Gastroesophageal sphincter (tissue), 4 donors: ENCODE results near the gene ADAMTS19. TPM values are rescaled to one million over a fixed set of nuclear protein-coding genes. Genes with fewer than 3 reads are reported as not detected.

Experiments
- ATAC-seq: fragments of 150-250 bp; one replicate; pipeline ENCODE4 v1.9.1; 2016; ENCODE audit warnings: mild to moderate bottlenecking, moderate library complexity
- H3K27ac ChIP-seq, 4 donors: fragments of 200-600 bp; sonication (generic) in 3 of 4; 1 replicate in 3 of 4; 2 replicates in 1 of 4; pipeline ENCODE4 v1.5.1; 2016 to 2019
- H3K27me3 ChIP-seq: fragments of 200-600 bp; sonication (generic); one replicate; pipeline ENCODE4 v1.5.1; 2019
- H3K36me3 ChIP-seq, 2 donors: fragments of 200-600 bp; sonication (generic); one replicate each; pipeline ENCODE4 v1.5.1; 2019; ENCODE audit warnings: control low read depth in 1 of 2
- H3K4me1 ChIP-seq, 3 donors: fragments of 200-600 bp; sonication (generic); 1 replicate in 2 of 3; 2 replicates in 1 of 3; pipeline ENCODE4 v1.5.1; 2016 to 2019; ENCODE audit warnings: control low read depth in 2 of 3
- H3K4me3 ChIP-seq, 2 donors: fragments of 200-600 bp; sonication (generic); one replicate each; pipeline ENCODE4 v1.5.1; 2019; ENCODE audit warnings: mild to moderate bottlenecking in 1 of 2, moderate library complexity in 1 of 2
- H3K9me3 ChIP-seq, 3 donors: fragments of 200-600 bp; sonication (generic); one replicate each; pipeline ENCODE4 v1.5.1; 2017 to 2019; ENCODE audit warnings: control low read depth in 2 of 3
- EP300 ChIP-seq: sonication (generic); formaldehyde crosslinking; IDR thresholded peaks from one replicate; pipeline ENCODE4 v1.6.1; 2017; ENCODE audit warnings: antibody characterized with exemption, mild to moderate bottlenecking
- POLR2A ChIP-seq, 2 donors: fragments of 450-650 bp; IDR thresholded peaks; one replicate each; pipeline ENCODE4 v1.6.1; 2017; ENCODE audit warnings: antibody characterized with exemption in 2 of 2, mild to moderate bottlenecking in 2 of 2, moderate library complexity in 1 of 2
- POLR2AphosphoS5 ChIP-seq: sonication (generic); formaldehyde crosslinking; IDR thresholded peaks from one replicate; pipeline ENCODE4 v1.6.1; 2017; ENCODE audit warnings: antibody characterized with exemption
- WGBS, 2 donors: methylation state at CpG; one replicate each; pipeline ENCODE4 v1.1.5; 2018; ENCODE audit warnings: low coverage in 1 of 2; 5-methylcytosine and 5-hydroxymethylcytosine counted together
- total RNA-seq, 4 donors: library from RNA; depleted of rRNA; stranded (reverse); fragments of >200 nt; gene quantifications; one replicate each; pipeline ENCODE4 v1.1.0, GENCODE V29; 2016
- TF ChIP-seq, protein P1 (sequence below), 4 experiments: fragments of 200-600 bp in 2 of 4; fragments of 450-650 bp in 2 of 4; sonication (generic) in 1 of 4; IDR thresholded peaks; one replicate each; pipeline ENCODE4 v1.5.1; 2017 to 2019; ENCODE audit warnings: antibody characterized with exemption in 4 of 4, mild to moderate bottlenecking in 2 of 4, moderate library complexity in 2 of 4

The ADAMTS19 gene
- total RNA-seq, 4 donors from 2014 or later, result 0.94 to 11.3 (median 4.4) TPM

DNA sequence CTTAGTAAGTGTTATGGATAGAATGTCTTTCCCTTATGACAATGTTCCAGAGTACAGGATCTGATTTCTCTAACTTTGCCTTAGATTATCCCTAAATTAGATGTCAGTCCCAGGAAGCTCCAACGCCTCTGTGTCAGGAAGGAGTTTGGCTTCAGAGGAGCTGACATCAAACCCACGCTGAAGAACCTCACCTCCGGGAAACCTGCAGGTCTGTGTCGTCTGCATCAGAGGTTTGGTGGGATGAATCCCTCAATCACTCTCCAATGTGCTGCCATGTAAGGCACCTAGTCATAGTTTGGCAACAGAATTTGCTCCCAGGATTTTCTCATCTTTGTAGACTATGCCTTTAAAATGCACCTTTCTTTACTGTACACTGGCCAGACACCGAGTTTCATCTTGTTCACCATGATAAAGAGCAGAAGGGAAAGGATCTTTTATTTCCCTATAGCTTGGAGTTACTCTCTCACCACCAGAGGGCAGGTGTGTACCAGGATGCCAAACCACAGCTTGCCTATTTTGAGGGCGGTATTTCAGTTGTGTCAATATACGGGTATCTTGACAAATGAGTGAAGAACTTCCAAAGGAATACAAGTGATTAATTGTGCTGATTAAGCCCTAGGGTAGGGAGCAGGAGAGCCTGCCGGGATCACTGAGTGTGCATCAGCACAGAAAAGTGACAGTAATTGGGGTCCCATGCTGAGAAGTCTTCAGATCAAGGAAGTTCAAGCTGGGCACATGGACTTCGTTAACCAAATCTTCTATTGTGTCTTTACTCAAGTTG lies 311.1 kb downstream of the ADAMTS19 start:
- WGBS, 2 donors, result 5 to 32% methylated on average over 4 to 7 of the region's 9 CpGs
- Histone ChIP-seq H3K4me1 (no peaks in the 10 kb centered on the region), H3K27me3 (no peaks in the 10 kb centered on the region), H3K27ac (no peak overlapping the region), H3K36me3 (no peaks in the 10 kb centered on the region), H3K4me3 (no peak overlapping the region), H3K9me3 (no peaks in the 10 kb centered on the region)
- TF ChIP-seq, protein P1, sequence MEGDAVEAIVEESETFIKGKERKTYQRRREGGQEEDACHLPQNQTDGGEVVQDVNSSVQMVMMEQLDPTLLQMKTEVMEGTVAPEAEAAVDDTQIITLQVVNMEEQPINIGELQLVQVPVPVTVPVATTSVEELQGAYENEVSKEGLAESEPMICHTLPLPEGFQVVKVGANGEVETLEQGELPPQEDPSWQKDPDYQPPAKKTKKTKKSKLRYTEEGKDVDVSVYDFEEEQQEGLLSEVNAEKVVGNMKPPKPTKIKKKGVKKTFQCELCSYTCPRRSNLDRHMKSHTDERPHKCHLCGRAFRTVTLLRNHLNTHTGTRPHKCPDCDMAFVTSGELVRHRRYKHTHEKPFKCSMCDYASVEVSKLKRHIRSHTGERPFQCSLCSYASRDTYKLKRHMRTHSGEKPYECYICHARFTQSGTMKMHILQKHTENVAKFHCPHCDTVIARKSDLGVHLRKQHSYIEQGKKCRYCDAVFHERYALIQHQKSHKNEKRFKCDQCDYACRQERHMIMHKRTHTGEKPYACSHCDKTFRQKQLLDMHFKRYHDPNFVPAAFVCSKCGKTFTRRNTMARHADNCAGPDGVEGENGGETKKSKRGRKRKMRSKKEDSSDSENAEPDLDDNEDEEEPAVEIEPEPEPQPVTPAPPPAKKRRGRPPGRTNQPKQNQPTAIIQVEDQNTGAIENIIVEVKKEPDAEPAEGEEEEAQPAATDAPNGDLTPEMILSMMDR (IDR thresholded peaks at IDR 0.05), result peak; percentile 47 to 81 (median 64)
- TF ChIP-seq EP300, result no peak
- ATAC-seq, result no peak

DNA sequence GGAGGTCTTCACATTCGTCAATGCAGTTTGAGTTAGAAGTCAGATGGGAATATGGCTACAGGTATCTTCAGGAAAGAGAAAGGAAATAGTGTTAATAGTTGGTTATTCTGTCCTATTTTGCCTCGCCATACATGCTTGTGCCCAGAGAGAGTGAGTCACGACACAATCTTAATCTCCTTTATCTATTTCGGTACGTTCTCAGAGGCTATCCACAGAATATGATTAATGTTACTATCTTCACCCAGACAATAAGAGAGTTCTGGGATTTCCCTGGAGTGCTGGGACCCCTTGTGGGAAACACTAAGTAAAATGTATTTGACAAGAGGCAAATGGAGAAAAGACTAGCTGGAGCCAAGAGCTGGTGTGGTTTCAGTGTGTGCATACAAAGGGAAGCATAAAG lies 313.3 kb downstream of the ADAMTS19 start:
- H3K4me1 ChIP-seq, result no peaks in the 10 kb centered on the region
- H3K27ac ChIP-seq, result no peak overlapping the region
- H3K9me3 ChIP-seq, result no peaks in the 10 kb centered on the region
- ATAC-seq, result no peak
- no peaks in the 10 kb centered on the region for H3K27me3 ChIP-seq
- 67 to 85% methylated on average over 2 to 5 of the region's 5 CpGs for WGBS, 2 donors
- no peaks in the 10 kb centered on the region for H3K36me3 ChIP-seq
- TF ChIP-seq POLR2AphosphoS5, result no peak
- no peak overlapping the region for H3K4me3 ChIP-seq

DNA sequence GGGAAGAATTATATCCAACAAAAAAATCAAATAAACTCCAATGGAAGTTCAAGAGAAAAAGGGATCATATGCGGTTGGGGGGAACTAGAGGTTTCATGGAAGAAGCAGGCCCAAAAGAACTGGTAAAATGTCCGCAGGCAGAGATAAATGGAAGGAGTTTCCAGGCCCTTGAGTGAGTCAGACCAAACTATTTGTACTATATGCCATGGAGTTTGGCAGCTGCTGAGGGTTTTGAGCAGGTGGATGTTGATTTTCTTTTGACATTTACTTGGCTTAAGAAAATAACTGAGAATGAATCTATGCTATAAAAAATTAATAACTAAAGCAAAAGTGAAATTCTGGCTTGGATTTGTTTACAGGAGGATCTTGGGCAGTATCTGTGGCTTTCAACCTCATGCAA lies 321.5 kb downstream of the ADAMTS19 start:
- ATAC-seq, result no peak
- WGBS, 2 donors, result 53 to 80% methylated on average over 1 to 2 of the region's 2 CpGs
- no peaks in the 10 kb centered on the region for H3K9me3 ChIP-seq
- TF ChIP-seq EP300, result no peak
- TF ChIP-seq, protein P1 (IDR thresholded peaks at IDR 0.05), result no peak
- no peak for TF ChIP-seq POLR2A (IDR thresholded peaks at IDR 0.05)
- TF ChIP-seq POLR2AphosphoS5, result no peak
- H3K36me3 ChIP-seq, result no peaks in the 10 kb centered on the region
- H3K27ac ChIP-seq, result no peak overlapping the region
- peaks cover 0 to 5% (median 0%) of the 10 kb centered on the region in 3 donors for H3K4me1 ChIP-seq
- H3K4me3 ChIP-seq, result no peak overlapping the region
- H3K27me3 ChIP-seq, result no peaks in the 10 kb centered on the region
